Liver (tissue), 9 donors: ENCODE data around the gene TCEANC. TPM values are rescaled to one million over a fixed set of nuclear protein-coding genes. Genes with fewer than 3 reads are reported as not detected.
A peak's percentile ranks its signal among the peaks of the same experiment; 100 is the strongest.

ENCODE experiments used
- DNase-seq: peaks from one replicate; pipeline ENCODE4 v3.0.0-alpha.2; 2017; ENCODE audit warnings: low spot score
- H3K27ac ChIP-seq, 2 donors: one replicate each; pipeline ENCODE4 v1.7.0; 2013; ENCODE audit warnings: inconsistent platforms in 2 of 2, low read length in 2 of 2, control low read depth in 1 of 2, low read depth in 1 of 2, mild to moderate bottlenecking in 1 of 2
- H3K27me3 ChIP-seq, 4 donors: one replicate each; pipeline versions ENCODE4 v1.6.1 to v1.7.0; 2013; ENCODE audit warnings: low read length in 3 of 4, inconsistent platforms in 1 of 4, mild to moderate bottlenecking in 1 of 4, moderate library complexity in 1 of 4; ENCODE audit not compliant: control insufficient read depth in 4 of 4, insufficient read depth in 4 of 4
- H3K36me3 ChIP-seq, 4 donors: one replicate each; pipeline versions ENCODE4 v1.6.1 to v1.7.0; 2013; ENCODE audit warnings: low read length in 3 of 4, mild to moderate bottlenecking in 3 of 4, low read depth in 1 of 4, moderate library complexity in 1 of 4; ENCODE audit not compliant: control insufficient read depth in 4 of 4, insufficient read depth in 3 of 4
- H3K4me1 ChIP-seq, 4 donors: one replicate each; pipeline versions ENCODE4 v1.6.1 to v1.7.0; 2013; ENCODE audit warnings: low read length in 3 of 4, mild to moderate bottlenecking in 3 of 4, moderate library complexity in 1 of 4; ENCODE audit not compliant: control insufficient read depth in 4 of 4, insufficient read depth in 4 of 4
- H3K4me3 ChIP-seq, 3 donors: one replicate each; pipeline versions ENCODE4 v1.6.1 to v1.7.0; 2013; ENCODE audit warnings: low read length in 3 of 3, control low read depth in 1 of 3, low read depth in 1 of 3, mild to moderate bottlenecking in 1 of 3
- H3K9ac ChIP-seq, 2 donors: one replicate each; pipeline ENCODE4 v1.7.0; 2013; ENCODE audit warnings: low read length in 2 of 2, mild to moderate bottlenecking in 2 of 2, moderate library complexity in 2 of 2, control low read depth in 1 of 2, low read depth in 1 of 2
- H3K9me3 ChIP-seq, 4 donors: one replicate each; pipeline versions ENCODE4 v1.6.1 to v1.7.0; 2013; ENCODE audit warnings: low read length in 3 of 4; ENCODE audit not compliant: control insufficient read depth in 4 of 4
- ATF3 ChIP-seq: IDR thresholded peaks from 2 replicates; pipeline ENCODE4 v1.6.1; 2016; ENCODE audit warnings: antibody characterized with exemption
- EGR1 ChIP-seq, 2 donors: IDR thresholded peaks; 2 replicates each; pipeline ENCODE4 v1.6.1; 2016 to 2018; ENCODE audit warnings: antibody characterized with exemption in 2 of 2, low read depth in 2 of 2
- FOXA1 ChIP-seq: IDR thresholded peaks from 2 replicates; pipeline ENCODE4 v1.6.1; 2016; ENCODE audit warnings: antibody characterized with exemption
- FOXA2 ChIP-seq: IDR thresholded peaks from 2 replicates; pipeline ENCODE4 v1.6.1; 2016; ENCODE audit warnings: antibody characterized with exemption
- GABPA ChIP-seq, 2 donors: IDR thresholded peaks in 1 of 2; conservative IDR thresholded peaks in 1 of 2; 2 replicates each; pipeline ENCODE4 v1.6.1; 2016; ENCODE audit warnings: antibody characterized with exemption in 2 of 2, mild to moderate bottlenecking in 1 of 2, moderate library complexity in 1 of 2
- HNF4A ChIP-seq, 2 donors: conservative IDR thresholded peaks; 2 replicates each; pipeline ENCODE4 v1.6.1; 2016; ENCODE audit warnings: antibody characterized with exemption in 2 of 2, mild to moderate bottlenecking in 2 of 2
- HNF4G ChIP-seq: IDR thresholded peaks from 2 replicates; pipeline ENCODE4 v1.6.1; 2016; ENCODE audit warnings: antibody characterized with exemption
- JUND ChIP-seq, 2 donors: IDR thresholded peaks; 2 replicates each; pipeline ENCODE4 v1.6.1; 2016; ENCODE audit warnings: antibody characterized with exemption in 2 of 2
- MAX ChIP-seq: IDR thresholded peaks from 2 replicates; pipeline ENCODE4 v1.6.1; 2016; ENCODE audit warnings: antibody characterized with exemption
- NR2F2 ChIP-seq: IDR thresholded peaks from 2 replicates; pipeline ENCODE4 v1.6.1; 2016; ENCODE audit warnings: antibody characterized with exemption
- RAD21 ChIP-seq, 2 donors: IDR thresholded peaks; 2 replicates each; pipeline ENCODE4 v1.6.1; 2016; ENCODE audit warnings: antibody characterized with exemption in 2 of 2, mild to moderate bottlenecking in 2 of 2
- REST ChIP-seq: IDR thresholded peaks from 2 replicates; pipeline ENCODE4 v1.6.1; 2016; ENCODE audit warnings: antibody characterized with exemption, mild to moderate bottlenecking
- RXRA ChIP-seq, 2 donors: IDR thresholded peaks; 2 replicates each; pipeline ENCODE4 v1.6.1; 2017 to 2018; ENCODE audit warnings: antibody characterized with exemption in 2 of 2, mild to moderate bottlenecking in 1 of 2
- SP1 ChIP-seq: IDR thresholded peaks from 2 replicates; pipeline ENCODE4 v1.6.1; 2018; ENCODE audit warnings: antibody characterized with exemption, mild to moderate bottlenecking
- TAF1 ChIP-seq: conservative IDR thresholded peaks from 2 replicates; pipeline ENCODE4 v1.6.1; 2016; ENCODE audit warnings: antibody characterized with exemption, mild to moderate bottlenecking
- YY1 ChIP-seq: IDR thresholded peaks from 2 replicates; pipeline ENCODE4 v1.6.1; 2016; ENCODE audit warnings: antibody characterized with exemption, mild to moderate bottlenecking
- ZBTB33 ChIP-seq: IDR thresholded peaks from 2 replicates; pipeline ENCODE4 v1.6.1; 2016; ENCODE audit warnings: antibody characterized with exemption
- WGBS: extraction: QIAGEN DNeasy Blood & Tissue Kit; methylation state at CpG from one replicate; pipeline ENCODE4 v1.1.7; 2013; 5-methylcytosine and 5-hydroxymethylcytosine counted together
- polyA plus RNA-seq, 2 donors: library from polyadenylated mRNA; stranded (reverse) in 1 of 2; unstranded in 1 of 2; fragments of 200-250 nt in 1 of 2; fragments of >200 nt in 1 of 2; fragmentation: Nextera tagmentation in 1 of 2; extraction: Ambion mirVana in 1 of 2; gene quantifications; one replicate each; pipeline versions ENCODE4 v1.2.1 to v1.2.3, GENCODE V29; 2013 to 2015
- total RNA-seq, 2 donors: library from RNA; depleted of rRNA; stranded (reverse); fragments of >200 nt; gene quantifications; one replicate each; pipeline ENCODE4 v1.2.3, GENCODE V29; 2014
- donor health status: healthy.
- donor health status: healthy.
- donor health status: healthy.
- donor health status: healthy.
- donor health status: healthy.

Gene TCEANC
- total and polyA plus RNA-seq, 4 donors, result 0.73 to 7.7 (median 3.6) TPM

GRCh38 chrX:13688384-13688957 lies 35.5 kb downstream of the TCEANC start:
- Histone ChIP-seq H3K9me3 (no peaks in the 10 kb centered on the region), H3K4me3 (peak overlapping the region; percentile 42 to 84 (median 70)), H3K27ac (peak overlapping the region; percentile 87 to 95), H3K27me3 (no peaks in the 10 kb centered on the region), H3K4me1 (peaks cover 7 to 19% (median 14%) of the 10 kb centered on the region in 4 donors), H3K36me3 (no peaks in the 10 kb centered on the region), H3K9ac (peak overlapping the region in 1 of 2 donors; percentile 74)
- DNase-seq, result no peak
- 12% methylated on average over 13 of the region's 13 CpGs for WGBS
- no peak for TF ChIP-seq NR2F2
- no peak for TF ChIP-seq HNF4G
- no peak for TF ChIP-seq FOXA1
- no peak for TF ChIP-seq SP1
- no peak for TF ChIP-seq ZBTB33
- no peak for TF ChIP-seq REST
- TF ChIP-seq TAF1, result no peak
- no peak for TF ChIP-seq ATF3
- no peak for TF ChIP-seq RXRA (IDR thresholded peaks at IDR 0.05)
- TF ChIP-seq MAX, result no peak
- TF ChIP-seq EGR1 (IDR thresholded peaks at IDR 0.05; ENCODE audit: low read depth in 2 of 2), result no peak
- no peak for TF ChIP-seq FOXA2
- TF ChIP-seq JUND (IDR thresholded peaks at IDR 0.05), result no peak
- TF ChIP-seq GABPA (IDR thresholded peaks at IDR 0.05 in 1 of 2, conservative IDR thresholded peaks at IDR 0.05 in 1 of 2), result no peak
- no peak for TF ChIP-seq YY1
- no peak for TF ChIP-seq HNF4A (conservative IDR thresholded peaks at IDR 0.05)

GRCh38 chrX:13688958-13689740 lies 36.2 kb downstream of the TCEANC start, which contains the start of gene RAB9A:
TSS of gene RAB9A (plus strand) at chrX:13689128. CDS start at chrX:13708747, 19,619 bp downstream.
- Histone ChIP-seq H3K4me1 (peaks cover 7 to 19% (median 14%) of the 10 kb centered on the region in 4 donors), H3K4me3 (peak within 1 kb of the TSS; percentile 70 to 84 (median 71)), H3K9ac (peak within 1 kb of the TSS; percentile 45 to 74), H3K9me3 (no peaks in the 10 kb centered on the region), H3K27me3 (no peaks in the 10 kb centered on the region), H3K36me3 (no peaks in the 10 kb centered on the region), H3K27ac (peak within 1 kb of the TSS; percentile 87 to 95)
- DNase-seq, result peak; percentile 87
- WGBS, result under 1% methylated on average over 68 of the region's 68 CpGs
- TF ChIP-seq SP1 (no peak), EGR1 (IDR thresholded peaks at IDR 0.05; ENCODE audit: low read depth in 2 of 2) (no peak), RXRA (IDR thresholded peaks at IDR 0.05) (no peak), RAD21 (IDR thresholded peaks at IDR 0.05) (peak; percentile 5 to 14), HNF4A (conservative IDR thresholded peaks at IDR 0.05) (no peak), REST (peak; percentile 41), GABPA (IDR thresholded peaks at IDR 0.05 in 1 of 2, conservative IDR thresholded peaks at IDR 0.05 in 1 of 2) (no peak), YY1 (peak; percentile 93)
